Hepatic stellate cell (primary cell): ENCODE results near the gene GMPR.

ENCODE experiments used
- DNase-seq: peaks from one replicate; pipeline ENCODE4 v3.0.0; 2011; ENCODE audit warnings: low spot score

Gene GMPR

GRCh38 chr6:16302721-16303552, 64.5 kb downstream of the GMPR start:
- DNase-seq, result no peak

DNA sequence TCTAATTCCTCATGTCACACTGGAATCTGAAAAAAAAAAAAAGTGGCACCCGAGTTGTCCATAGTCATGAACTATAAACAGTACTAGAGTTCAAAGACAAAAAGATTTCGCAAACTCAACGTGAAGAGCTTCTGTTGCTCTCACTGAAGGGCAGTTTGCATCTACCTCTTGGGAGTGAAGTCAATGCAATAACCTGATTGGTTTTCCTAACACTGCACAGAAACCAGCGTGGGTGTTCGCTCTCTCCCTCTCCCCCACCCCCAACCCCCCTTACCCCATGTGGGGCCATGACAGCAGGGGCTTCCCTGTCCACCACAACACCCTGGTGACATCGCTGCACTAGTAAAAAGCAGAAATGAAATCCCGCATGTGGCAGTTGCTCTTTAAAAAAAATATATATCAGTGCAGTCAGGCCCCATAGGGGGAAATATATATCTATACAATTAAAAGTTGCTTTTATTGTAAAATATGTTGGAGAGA, 66.9 kb downstream of the GMPR start:
- DNase-seq, result no peak

DNA sequence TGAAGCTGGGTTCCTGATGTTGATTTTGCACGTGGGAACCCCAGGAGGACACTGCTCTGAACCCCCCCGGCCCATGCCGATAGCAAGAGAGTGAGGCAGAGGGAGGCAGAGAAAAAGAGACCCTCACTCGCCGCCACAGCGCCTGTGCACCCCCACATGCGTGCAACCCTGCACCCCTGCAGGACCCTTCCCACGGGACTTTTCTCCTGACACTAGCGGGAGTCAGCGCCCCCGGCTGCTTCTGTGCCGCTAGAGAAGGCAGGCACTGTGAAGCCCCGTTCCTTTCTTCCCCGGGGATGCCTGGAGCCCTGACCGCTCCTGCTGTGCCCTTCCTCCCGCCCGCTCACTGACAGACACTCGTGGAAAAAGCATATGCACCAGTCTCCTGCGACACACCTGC, 67.4 kb downstream of the GMPR start:
- no peak for DNase-seq

GRCh38 chr6:16306334-16306733, 67.9 kb downstream of the GMPR start:
- no peak for DNase-seq

GRCh38 chr6:16311763-16312162, 73.4 kb downstream of the GMPR start:
- DNase-seq, result no peak

DNA sequence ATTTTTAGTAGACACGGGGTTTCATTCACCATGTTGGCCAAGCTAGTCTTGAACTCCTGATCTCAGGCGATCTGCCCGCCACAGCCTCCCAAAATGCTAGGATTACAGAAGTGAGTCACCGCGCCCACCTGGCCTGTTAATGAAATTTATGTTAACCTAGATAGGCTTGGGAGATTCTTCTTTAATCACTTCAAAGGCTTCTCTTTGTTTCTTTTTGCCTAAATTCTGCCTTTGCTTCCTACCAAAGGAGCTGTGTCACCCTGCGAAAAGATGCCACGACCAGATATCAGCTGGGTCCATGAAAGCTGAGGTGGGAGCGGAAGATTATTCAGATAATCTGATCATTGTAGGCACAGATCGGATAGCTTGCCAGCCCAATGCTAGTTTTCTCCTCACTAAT, 75.3 kb downstream of the GMPR start:
- no peak for DNase-seq

DNA sequence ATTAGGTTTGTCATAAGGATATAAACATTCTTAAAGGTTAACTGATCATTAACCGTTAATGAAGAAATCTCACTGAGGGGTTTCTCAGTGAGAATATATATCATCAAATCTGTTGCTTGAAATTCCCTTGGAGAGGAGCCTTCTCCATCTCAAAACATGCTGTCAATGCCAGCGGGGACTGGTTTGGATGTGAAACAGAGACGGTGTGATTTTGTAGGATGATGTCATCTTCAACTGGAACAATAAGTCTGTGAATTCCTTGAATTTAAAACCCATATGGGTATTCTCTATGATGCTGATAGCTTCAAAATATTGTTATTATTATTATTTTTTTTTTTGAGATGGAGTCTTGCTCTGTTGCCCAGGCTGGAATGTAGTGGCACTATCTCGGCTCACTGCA, 75.9 kb downstream of the GMPR start:
- no peak for DNase-seq

- peak; percentile 65 for DNase-seq
Measured at GRCh38 chr6:16316741-16317251, 78.4 kb downstream of the GMPR start.

DNA sequence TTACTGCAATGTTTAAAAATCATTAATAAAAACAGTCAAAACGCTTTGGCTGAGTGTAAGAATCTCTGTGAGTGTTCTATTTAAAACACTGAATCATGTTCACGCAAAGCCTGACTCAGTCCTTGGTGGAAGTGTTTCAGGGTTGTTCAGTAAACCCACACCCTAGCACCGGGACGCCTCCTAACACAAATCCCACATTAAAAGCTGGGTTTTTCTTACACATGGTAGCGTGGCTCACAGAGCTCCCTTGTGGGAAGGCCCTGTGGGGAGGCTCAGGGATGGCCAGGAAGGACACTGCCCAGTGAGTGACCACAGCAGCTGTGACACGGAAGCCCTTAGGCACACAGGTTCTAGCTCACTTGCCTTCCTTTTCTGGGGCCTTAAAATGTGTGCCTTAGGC, 80.2 kb downstream of the GMPR start:
- peak; percentile 64 for DNase-seq

DNA sequence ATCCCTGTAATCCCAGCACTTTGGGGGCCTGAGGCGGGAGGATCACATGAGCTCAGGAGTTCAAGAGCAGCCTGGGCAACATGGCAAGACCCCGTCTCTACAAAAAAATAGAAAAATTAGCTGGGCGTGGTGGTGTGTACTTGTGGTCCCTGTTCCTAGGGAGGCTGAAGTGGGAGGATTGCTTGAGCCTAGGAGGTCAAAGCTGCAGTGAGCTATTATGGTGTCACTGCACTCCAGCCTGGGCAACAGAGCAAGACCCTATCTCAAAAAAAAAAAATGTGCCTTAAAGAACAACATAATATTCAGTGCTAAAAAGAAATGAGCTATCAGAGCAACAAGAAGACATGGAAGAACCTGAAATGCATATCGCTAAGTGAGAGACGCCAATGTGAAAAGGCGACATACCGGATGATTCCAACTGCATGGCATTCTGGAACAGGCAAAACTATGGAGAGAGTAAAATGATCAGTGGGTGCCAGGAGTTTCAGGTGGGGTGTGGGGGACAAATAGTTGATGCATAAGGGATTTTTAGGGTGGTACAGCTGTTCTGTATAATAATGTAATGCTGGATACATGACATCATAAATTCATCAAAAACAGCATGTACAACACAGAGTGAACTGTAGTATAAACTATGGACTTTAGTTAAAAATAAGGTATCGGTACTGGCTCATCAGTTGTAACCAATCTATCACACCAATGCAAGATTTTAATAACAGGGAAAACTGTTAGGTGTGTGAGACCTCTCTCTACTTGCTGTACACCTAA, 80.8 kb downstream of the GMPR start:
- DNase-seq, result no peak

GRCh38 chr6:16319813-16320532, 81.6 kb downstream of the GMPR start:
- peak; percentile 83 for DNase-seq

DNA sequence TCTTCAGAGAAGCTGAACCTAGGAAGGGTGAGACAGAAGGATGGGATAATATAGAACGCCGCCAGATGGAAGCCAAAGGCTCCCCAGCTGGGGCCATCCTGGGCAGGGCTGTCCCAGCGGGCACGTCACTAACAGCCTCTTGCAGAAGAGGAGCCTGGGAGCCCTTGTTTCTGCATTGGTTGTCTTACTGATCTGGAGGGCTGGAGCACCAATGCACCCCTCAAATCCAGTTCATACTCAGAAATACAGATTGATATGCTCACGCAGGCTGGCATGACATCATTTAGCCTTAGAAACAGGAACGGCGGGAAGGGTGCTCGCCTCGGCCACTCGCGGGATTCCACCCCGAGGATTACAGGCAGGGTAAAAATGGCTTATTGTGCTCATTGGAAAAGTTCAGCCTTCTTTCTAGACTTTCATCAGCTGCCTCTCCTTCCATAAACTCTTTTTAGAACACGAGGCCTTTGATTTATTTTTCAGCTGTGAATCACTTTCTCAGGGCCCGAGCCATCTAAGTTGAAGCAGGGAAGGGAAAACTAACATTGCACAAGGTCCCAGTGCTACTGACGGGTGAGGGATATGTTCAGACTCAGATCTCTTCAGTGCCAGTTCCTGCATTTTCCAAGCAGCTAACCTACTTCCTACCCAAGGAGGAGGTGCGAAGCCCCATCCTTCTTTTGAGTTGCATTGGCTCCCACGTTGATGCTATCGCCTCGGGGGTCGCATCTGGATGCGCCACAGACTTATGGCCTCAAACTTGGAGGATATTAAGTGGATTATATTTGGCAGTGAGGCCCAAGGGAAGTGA, 82.3 kb downstream of the GMPR start:
- peak; percentile 29 for DNase-seq

- no peak for DNase-seq
Measured at GRCh38 chr6:16321341-16321710, 82.9 kb downstream of the GMPR start.

DNA sequence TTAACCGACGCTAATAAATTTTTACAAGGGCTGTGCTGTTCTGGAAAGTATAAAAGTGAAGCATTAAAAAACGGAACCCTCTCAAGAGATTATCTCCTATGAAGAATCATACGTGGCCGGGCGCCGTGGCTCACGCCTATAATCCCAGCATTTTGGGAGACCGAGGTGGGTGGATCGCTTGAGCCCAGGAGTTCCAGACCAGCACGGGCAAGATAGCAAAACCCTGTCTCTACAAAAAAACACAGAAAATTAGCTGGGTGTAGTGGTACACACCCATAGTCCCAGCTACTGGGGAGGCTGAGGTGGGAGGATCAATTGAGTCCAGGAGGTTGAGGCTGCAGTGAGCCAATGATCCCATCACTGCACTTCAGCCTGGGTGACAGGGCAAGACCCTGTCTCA, 83.4 kb downstream of the GMPR start:
- no peak for DNase-seq

- DNase-seq, result peak; percentile 58
Measured at GRCh38 chr6:16322666-16323312, 84.4 kb downstream of the GMPR start.

- no peak for DNase-seq
Measured at GRCh38 chr6:16324184-16324583, 85.8 kb downstream of the GMPR start.

- no peak for DNase-seq
Measured at GRCh38 chr6:16324606-16325225, 86.3 kb downstream of the GMPR start.

DNA sequence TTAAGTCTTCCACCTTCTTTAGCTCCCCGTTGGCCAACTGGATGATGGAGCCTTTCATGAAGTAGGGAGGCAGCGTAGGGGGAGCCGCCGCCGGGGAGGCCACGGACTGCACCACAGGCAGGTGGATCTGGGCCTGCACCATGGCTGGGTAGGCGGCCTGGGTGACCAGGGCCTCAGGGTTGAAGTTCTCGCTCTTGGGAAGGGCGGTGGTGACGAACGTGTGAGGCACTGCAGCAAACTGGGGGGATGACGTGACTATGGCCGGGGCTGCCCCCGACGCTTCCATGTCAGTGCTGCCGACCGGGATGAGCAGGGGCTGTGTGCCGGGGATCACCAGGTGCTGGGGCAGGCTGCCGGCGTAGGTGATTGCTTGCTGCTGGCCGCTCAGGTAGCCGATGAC, 88.1 kb downstream of the GMPR start:
- DNase-seq, result no peak

- DNase-seq, result no peak
Measured at GRCh38 chr6:16326971-16327776, 88.8 kb downstream of the GMPR start.
